HG03039 (cell line): ENCODE results near the gene PLS1.
"Not testable (repeated sequence)": the region's sequence is repeated elsewhere in the genome, so short reads cannot be mapped to it uniquely, and the experiment has no call there.

Experiments
- ATAC-seq: cut with Tn5 transposase; IDR thresholded peaks from one replicate; pipeline ENCODE4 v1.9.1; 2021; ENCODE audit warnings: mild to moderate bottlenecking, moderate library complexity; ENCODE audit not compliant: unreplicated experiment

Gene PLS1

DNA sequence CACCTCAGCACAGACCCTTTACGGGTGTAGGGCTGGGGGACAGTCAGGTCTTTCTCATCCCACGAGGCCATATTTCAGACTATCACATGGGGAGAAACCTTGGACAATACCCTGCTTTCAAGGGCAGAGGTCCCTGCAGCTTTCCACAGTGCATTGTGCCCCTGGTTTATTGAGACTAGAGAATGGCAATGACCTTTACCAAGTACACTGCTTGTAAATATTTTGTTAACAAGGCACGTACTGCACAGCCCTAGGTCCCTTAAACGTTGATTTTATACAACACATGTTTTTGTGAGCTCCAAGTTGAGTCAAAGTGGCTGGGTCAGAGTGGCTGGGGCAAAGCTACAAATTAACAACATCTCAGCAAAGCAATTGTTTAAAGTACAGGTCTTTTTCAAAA is 156.4 kb downstream of the PLS1 start:
- ATAC-seq, result not testable (repeated sequence)

DNA sequence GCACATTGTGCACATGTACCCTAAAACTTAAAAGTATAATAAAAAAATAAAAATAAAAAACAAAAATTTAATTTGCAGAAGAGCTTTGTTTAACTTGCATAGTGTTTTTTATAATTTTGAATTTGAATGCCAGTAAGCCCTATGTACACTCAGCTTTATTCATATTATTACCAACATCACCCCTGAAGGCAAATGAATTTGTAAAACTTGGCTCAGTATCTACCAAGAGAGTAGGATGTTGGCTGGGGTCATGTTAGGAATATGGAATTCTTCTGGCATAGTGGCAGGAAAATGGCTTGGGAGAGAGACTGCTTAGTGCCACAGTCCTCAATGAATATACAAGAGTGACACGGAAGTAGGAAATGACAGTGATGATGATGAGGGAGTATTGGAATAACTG is 158.3 kb downstream of the PLS1 start:
- ATAC-seq, result no peak
